ENCODE measurements around the gene BICRAL.
"Not testable (repeated sequence)": the region's sequence is repeated elsewhere in the genome, so short reads cannot be mapped to it uniquely, and the experiment has no call there.

The BICRAL gene

GRCh38 chr6:42795651-42796050, 13.8 kb downstream of the BICRAL start:
- FAIRE-seq = no peak

GRCh38 chr6:42796171-42796570, 14.3 kb downstream of the BICRAL start:
- no peak for FAIRE-seq

- not testable (repeated sequence) for FAIRE-seq
Observed at GRCh38 chr6:42797696-42798095, 15.8 kb downstream of the BICRAL start.

- no peak for FAIRE-seq
Observed at GRCh38 chr6:42805297-42805861, 23.5 kb downstream of the BICRAL start.

GRCh38 chr6:42806359-42806758, 24.5 kb downstream of the BICRAL start:
- FAIRE-seq = not testable (repeated sequence)

GRCh38 chr6:42808492-42809483, 26.9 kb downstream of the BICRAL start:
- FAIRE-seq = no peak

GRCh38 chr6:42813074-42813645, 31.3 kb downstream of the BICRAL start:
- FAIRE-seq = no peak

- no peak for FAIRE-seq
Observed at GRCh38 chr6:42813906-42814444, 32.1 kb downstream of the BICRAL start.

GRCh38 chr6:42815726-42816125, 33.9 kb downstream of the BICRAL start:
- not testable (repeated sequence) for FAIRE-seq

GRCh38 chr6:42817907-42818306, 36.1 kb downstream of the BICRAL start:
- no peak for FAIRE-seq

- no peak for FAIRE-seq
Observed at GRCh38 chr6:42818416-42818815, 36.6 kb downstream of the BICRAL start.

- no peak for FAIRE-seq
Observed at GRCh38 chr6:42818878-42819277, 37.0 kb downstream of the BICRAL start.

- FAIRE-seq = no peak
Observed at GRCh38 chr6:42819803-42820511, 38.1 kb downstream of the BICRAL start.

GRCh38 chr6:42820512-42821340, 38.9 kb downstream of the BICRAL start:
- no peak for FAIRE-seq

- no peak for FAIRE-seq
Observed at GRCh38 chr6:42821341-42821668, 39.5 kb downstream of the BICRAL start.

- FAIRE-seq = no peak
Observed at GRCh38 chr6:42821846-42822245, 40.0 kb downstream of the BICRAL start.

- FAIRE-seq = no peak
Observed at GRCh38 chr6:42829561-42830092, 47.8 kb downstream of the BICRAL start.

GRCh38 chr6:42831237-42831636, 49.4 kb downstream of the BICRAL start:
- FAIRE-seq = no peak

GRCh38 chr6:42834056-42834455, 52.2 kb downstream of the BICRAL start:
- FAIRE-seq = no peak

GRCh38 chr6:42841844-42842584, 60.2 kb downstream of the BICRAL start:
- FAIRE-seq = no peak

GRCh38 chr6:42845327-42845694, 63.5 kb downstream of the BICRAL start:
- no peak for FAIRE-seq

Measured in colon (tissue), 2 donors.